Activated B cell treated with CpG ODN at 0.5 μM for 24 hours (primary cell): ENCODE results near the gene SLC9A9. TPM values are rescaled to one million over a fixed set of nuclear protein-coding genes. Genes with fewer than 3 reads are reported as not detected.
A peak's percentile ranks its signal among the peaks of the same experiment; 100 is the strongest.

Experiments used
- ATAC-seq: fragments of 200-7000 bp; cut with Tn5 transposase; one replicate; pipeline ENCODE4 v1.10.0; 2021; ENCODE audit warnings: low read depth, mild to moderate bottlenecking, moderate library complexity
- CTCF ChIA-PET: fragments of 350-600 bp; sonication (Branson Sonifier 250); formaldehyde crosslinking; loops from one replicate; lab custom pipeline; 2021; ENCODE audit warnings: antibody characterized with exemption; lab: Charles Lee
- POLR2A ChIA-PET: fragments of 350-600 bp; sonication (Branson Sonifier 250); formaldehyde crosslinking; loops from one replicate; lab custom pipeline; 2021; ENCODE audit warnings: antibody characterized with exemption; lab: Charles Lee
- DNase-seq: peaks from one replicate; pipeline ENCODE4 v3.0.0; 2022
- H3K27ac Mint-ChIP-seq: one replicate; pipeline ENCODE4 v1.8.0; 2020; ENCODE audit warnings: mixed read lengths
- H3K27me3 Mint-ChIP-seq: one replicate; pipeline ENCODE4 v1.8.0; 2021; ENCODE audit warnings: mixed read lengths
- H3K36me3 Mint-ChIP-seq: one replicate; pipeline ENCODE4 v1.8.0; 2021; ENCODE audit warnings: low read depth, mixed read lengths
- H3K4me1 Mint-ChIP-seq: one replicate; pipeline ENCODE4 v1.8.0; 2021; ENCODE audit warnings: mixed read lengths
- H3K4me3 Mint-ChIP-seq: one replicate; pipeline ENCODE4 v1.8.0; 2020; ENCODE audit warnings: mild to moderate bottlenecking, mixed read lengths
- H3K9me3 Mint-ChIP-seq: one replicate; pipeline ENCODE4 v1.8.0; 2020; ENCODE audit warnings: mixed read lengths
- intact Hi-C: fragments of 100-400 bp; cut with micrococcal nuclease; formaldehyde crosslinking; loops from one replicate; pipeline ENCODE4 v1.15.1; 2024
- total RNA-seq: library from RNA; stranded (reverse); gene quantifications from 2 replicates; pipeline ENCODE4 v1.2.3, GENCODE V29; 2022
- TF ChIP-seq, protein P1 (sequence below): fragments of 200-600 bp; IDR thresholded peaks from one replicate; pipeline ENCODE4 v1.8.0; 2022; ENCODE audit warnings: antibody characterized with exemption, mild to moderate bottlenecking

The SLC9A9 gene
- total RNA-seq, 1 donor from 2014 or later: 9.4 TPM

DNA sequence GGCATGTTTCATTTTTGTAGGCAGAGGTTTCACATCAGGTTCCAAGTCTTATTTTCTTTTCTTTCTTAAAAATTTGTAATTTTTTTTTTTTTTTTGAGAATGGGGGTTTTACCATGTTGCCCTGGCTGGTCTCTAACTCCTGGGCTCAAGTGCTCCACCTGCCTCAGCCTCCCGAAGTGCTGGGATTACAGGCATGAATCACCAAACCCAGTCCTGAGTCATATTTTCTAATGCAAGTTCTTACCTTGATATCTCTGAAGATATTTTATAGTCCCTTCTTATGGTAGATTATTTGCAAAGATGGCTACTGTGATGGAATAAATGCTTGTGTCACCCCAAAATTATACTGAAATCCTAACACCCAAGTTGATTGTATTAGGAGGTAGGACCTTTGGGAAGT, 63.8 kb downstream of the SLC9A9 start:
- TF ChIP-seq, protein P1, sequence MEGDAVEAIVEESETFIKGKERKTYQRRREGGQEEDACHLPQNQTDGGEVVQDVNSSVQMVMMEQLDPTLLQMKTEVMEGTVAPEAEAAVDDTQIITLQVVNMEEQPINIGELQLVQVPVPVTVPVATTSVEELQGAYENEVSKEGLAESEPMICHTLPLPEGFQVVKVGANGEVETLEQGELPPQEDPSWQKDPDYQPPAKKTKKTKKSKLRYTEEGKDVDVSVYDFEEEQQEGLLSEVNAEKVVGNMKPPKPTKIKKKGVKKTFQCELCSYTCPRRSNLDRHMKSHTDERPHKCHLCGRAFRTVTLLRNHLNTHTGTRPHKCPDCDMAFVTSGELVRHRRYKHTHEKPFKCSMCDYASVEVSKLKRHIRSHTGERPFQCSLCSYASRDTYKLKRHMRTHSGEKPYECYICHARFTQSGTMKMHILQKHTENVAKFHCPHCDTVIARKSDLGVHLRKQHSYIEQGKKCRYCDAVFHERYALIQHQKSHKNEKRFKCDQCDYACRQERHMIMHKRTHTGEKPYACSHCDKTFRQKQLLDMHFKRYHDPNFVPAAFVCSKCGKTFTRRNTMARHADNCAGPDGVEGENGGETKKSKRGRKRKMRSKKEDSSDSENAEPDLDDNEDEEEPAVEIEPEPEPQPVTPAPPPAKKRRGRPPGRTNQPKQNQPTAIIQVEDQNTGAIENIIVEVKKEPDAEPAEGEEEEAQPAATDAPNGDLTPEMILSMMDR: no peak
- Mint-ChIP-seq H3K4me3 (no peak overlapping the region), H3K27me3 (no peaks in the 10 kb centered on the region), H3K27ac (no peak overlapping the region), H3K36me3 (no peaks in the 10 kb centered on the region), H3K4me1 (peaks cover 14% of the 10 kb centered on the region), H3K9me3 (peaks cover 3% of the 10 kb centered on the region)
- ChIA-PET CTCF (interaction anchor here (1.2 kb wide), 1 partner anchor 9 kb away, joined by 3 read pairs; no protein-coding TSS in a partner anchor), POLR2A (interaction anchor here (0.6 kb wide), 1 partner anchor 1910 kb away, joined by 3 read pairs; no protein-coding TSS in a partner anchor)
- intact Hi-C loops: no loop called here
- no peak for DNase-seq
- ATAC-seq: no peak

DNA sequence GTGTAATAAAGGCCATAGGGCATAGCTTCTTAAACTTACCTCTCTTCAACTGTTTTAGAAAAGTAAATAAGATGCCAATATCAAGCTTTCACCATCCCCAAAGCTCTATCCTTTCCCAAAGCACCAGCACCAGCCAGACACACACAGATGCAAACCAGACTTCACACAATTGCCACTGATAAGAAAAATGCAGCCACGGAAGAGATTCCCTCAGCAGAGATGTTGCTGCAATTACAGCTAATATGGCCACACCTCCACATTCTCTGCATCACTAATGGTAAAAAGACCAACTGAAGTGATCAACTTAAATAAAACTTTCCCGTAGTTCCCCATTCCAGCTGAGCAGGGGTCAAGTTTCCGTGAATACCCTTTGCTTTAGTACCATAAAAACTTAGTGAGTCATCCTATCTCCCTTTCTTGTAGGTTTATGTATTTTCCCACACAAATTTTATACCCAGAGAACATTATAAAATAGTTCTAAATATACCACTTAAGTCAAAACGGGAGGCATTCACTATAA, 64.4 kb downstream of the SLC9A9 start:
- ChIA-PET CTCF (interaction anchor here (0.6 to 1.0 kb wide), 2 partner anchors 11 to 101 kb away, joined by 3 read pairs; no protein-coding TSS in a partner anchor), POLR2A (interaction anchor here (0.6 kb wide), 1 partner anchor 1909 kb away, joined by 3 read pairs; no protein-coding TSS in a partner anchor)
- no peak overlapping the region for H3K4me3 Mint-ChIP-seq
- H3K9me3 Mint-ChIP-seq: peaks cover 3% of the 10 kb centered on the region
- no peak for DNase-seq
- no peak overlapping the region for H3K27ac Mint-ChIP-seq
- H3K36me3 Mint-ChIP-seq: no peaks in the 10 kb centered on the region
- no peak for ATAC-seq
- no peaks in the 10 kb centered on the region for H3K27me3 Mint-ChIP-seq
- TF ChIP-seq, protein P1: no peak
- intact Hi-C loops: no loop called here
- H3K4me1 Mint-ChIP-seq: peaks cover 14% of the 10 kb centered on the region

- Mint-ChIP-seq H3K4me3 (no peak overlapping the region), H3K4me1 (peaks cover 3% of the 10 kb centered on the region), H3K9me3 (no peaks in the 10 kb centered on the region), H3K36me3 (no peaks in the 10 kb centered on the region), H3K27me3 (no peaks in the 10 kb centered on the region), H3K27ac (no peak overlapping the region)
- intact Hi-C loops: loop anchor here (1.0 kb wide), 4 partner anchors 73 to 196 kb away; partner anchors contain the start of genes DIPK2A and SLC9A9
- DNase-seq: no peak
- CTCF ChIA-PET: interaction anchor here (0.7 to 1.3 kb wide), 10 partner anchors 10 to 178 kb away, joined by 3 to 4 read pairs (median 3); partner anchors contain the start of gene SLC9A9
- peak; percentile 70 for ATAC-seq
- POLR2A ChIA-PET: interaction anchor here (1.3 kb wide), 1 partner anchor 196 kb away, joined by 6 read pairs; the partner anchor contains the start of gene DIPK2A
- TF ChIP-seq, protein P1: no peak
These were observed 72.8 kb downstream of the SLC9A9 start for GRCh38 chr3:143775459-143775858.

GRCh38 chr3:143771939-143772338, 76.3 kb downstream of the SLC9A9 start:
- H3K9me3 Mint-ChIP-seq: no peaks in the 10 kb centered on the region
- no peaks in the 10 kb centered on the region for H3K27me3 Mint-ChIP-seq
- TF ChIP-seq, protein P1: no peak
- intact Hi-C loops: no loop called here
- DNase-seq: no peak
- no peak overlapping the region for H3K27ac Mint-ChIP-seq
- peaks cover 6% of the 10 kb centered on the region for H3K4me1 Mint-ChIP-seq
- H3K36me3 Mint-ChIP-seq: no peaks in the 10 kb centered on the region
- no peak for ATAC-seq
- ChIA-PET POLR2A (no interaction called here), CTCF (interaction anchor here (0.7 kb wide), 1 partner anchor 684 kb away, joined by 3 read pairs; no protein-coding TSS in a partner anchor)
- no peak overlapping the region for H3K4me3 Mint-ChIP-seq

- intact Hi-C loops: no loop called here
- ATAC-seq (no peak), DNase-seq (no peak)
- no peaks in the 10 kb centered on the region for H3K27me3 Mint-ChIP-seq
- TF ChIP-seq, protein P1: no peak
- no peaks in the 10 kb centered on the region for H3K9me3 Mint-ChIP-seq
- ChIA-PET CTCF (no interaction called here), POLR2A (no interaction called here)
- H3K4me3 Mint-ChIP-seq: no peak overlapping the region
- H3K36me3 Mint-ChIP-seq: no peaks in the 10 kb centered on the region
- peaks cover 6% of the 10 kb centered on the region for H3K4me1 Mint-ChIP-seq
- no peak overlapping the region for H3K27ac Mint-ChIP-seq
These were observed 77.0 kb downstream of the SLC9A9 start for GRCh38 chr3:143771258-143771657.
